ENCODE results near the gene FAAP20.

The FAAP20 gene

GRCh38 chr1:2186901-2187300 lies 7.7 kb downstream of the FAAP20 start:
- H3K9me3 Mint-ChIP-seq = no peaks in the 10 kb centered on the region
- DNase-seq (ENCODE audit: low spot score in 2 of 2) = no peak
- H3K4me1 Mint-ChIP-seq = peaks cover 2% of the 10 kb centered on the region
- peaks cover 8% of the 10 kb centered on the region for H3K36me3 Mint-ChIP-seq
- no peak overlapping the region for H3K27ac Mint-ChIP-seq
- no peak for ATAC-seq (ENCODE audit: low read depth)
- no peak overlapping the region for H3K4me3 Mint-ChIP-seq
- H3K27me3 Mint-ChIP-seq = no peaks in the 10 kb centered on the region

GRCh38 chr1:2185880-2186855 lies 8.4 kb downstream of the FAAP20 start:
- no peaks in the 10 kb centered on the region for H3K9me3 Mint-ChIP-seq
- no peak overlapping the region for H3K4me3 Mint-ChIP-seq
- ATAC-seq (ENCODE audit: low read depth) = no peak
- no peaks in the 10 kb centered on the region for H3K4me1 Mint-ChIP-seq
- no peaks in the 10 kb centered on the region for H3K27me3 Mint-ChIP-seq
- H3K36me3 Mint-ChIP-seq = peaks cover 8% of the 10 kb centered on the region
- DNase-seq (ENCODE audit: low spot score in 2 of 2) = no peak
- no peak overlapping the region for H3K27ac Mint-ChIP-seq

- H3K27me3 Mint-ChIP-seq = no peaks in the 10 kb centered on the region
- ATAC-seq (ENCODE audit: low read depth) (no peak), DNase-seq (ENCODE audit: low spot score in 2 of 2) (no peak)
- no peak overlapping the region for H3K27ac Mint-ChIP-seq
- no peaks in the 10 kb centered on the region for H3K4me1 Mint-ChIP-seq
- no peaks in the 10 kb centered on the region for H3K9me3 Mint-ChIP-seq
- peaks cover 8% of the 10 kb centered on the region for H3K36me3 Mint-ChIP-seq
- H3K4me3 Mint-ChIP-seq = no peak overlapping the region
Observed at GRCh38 chr1:2184934-2185333, 9.6 kb downstream of the FAAP20 start.

GRCh38 chr1:2184531-2184930 lies 10.0 kb downstream of the FAAP20 start:
- Mint-ChIP-seq H3K4me1 (no peaks in the 10 kb centered on the region), H3K27me3 (no peaks in the 10 kb centered on the region), H3K36me3 (peaks cover 8% of the 10 kb centered on the region), H3K9me3 (no peaks in the 10 kb centered on the region), H3K4me3 (no peak overlapping the region), H3K27ac (no peak overlapping the region)
- ATAC-seq (ENCODE audit: low read depth) (no peak), DNase-seq (ENCODE audit: low spot score in 2 of 2) (no peak)

GRCh38 chr1:2183937-2184334 lies 10.6 kb downstream of the FAAP20 start:
- H3K36me3 Mint-ChIP-seq = peaks cover 8% of the 10 kb centered on the region
- no peaks in the 10 kb centered on the region for H3K27me3 Mint-ChIP-seq
- ATAC-seq (ENCODE audit: low read depth) = no peak
- no peak overlapping the region for H3K4me3 Mint-ChIP-seq
- no peak for DNase-seq (ENCODE audit: low spot score in 2 of 2)
- no peak overlapping the region for H3K27ac Mint-ChIP-seq
- no peaks in the 10 kb centered on the region for H3K9me3 Mint-ChIP-seq
- no peaks in the 10 kb centered on the region for H3K4me1 Mint-ChIP-seq

- H3K4me1 Mint-ChIP-seq = no peaks in the 10 kb centered on the region
Observed at GRCh38 chr1:2182376-2182775, 12.2 kb downstream of the FAAP20 start.

GRCh38 chr1:2181752-2182151 lies 12.8 kb downstream of the FAAP20 start:
- Mint-ChIP-seq H3K27me3 (no peaks in the 10 kb centered on the region), H3K36me3 (peaks cover 13% of the 10 kb centered on the region), H3K4me1 (no peaks in the 10 kb centered on the region), H3K9me3 (no peaks in the 10 kb centered on the region), H3K27ac (no peak overlapping the region), H3K4me3 (no peak overlapping the region)
- no peak for DNase-seq (ENCODE audit: low spot score in 2 of 2)
- ATAC-seq (ENCODE audit: low read depth) = no peak

More at GRCh38 chr1:2182376-2182775, 12.2 kb downstream of the FAAP20 start:
- no peak overlapping the region for H3K27ac Mint-ChIP-seq
- ATAC-seq (ENCODE audit: low read depth) (no peak), DNase-seq (ENCODE audit: low spot score in 2 of 2) (no peak)
- peaks cover 13% of the 10 kb centered on the region for H3K36me3 Mint-ChIP-seq
- H3K4me3 Mint-ChIP-seq = no peak overlapping the region
- H3K27me3 Mint-ChIP-seq = no peaks in the 10 kb centered on the region
- H3K9me3 Mint-ChIP-seq = no peaks in the 10 kb centered on the region

- H3K27ac Mint-ChIP-seq = no peak overlapping the region
- no peaks in the 10 kb centered on the region for H3K9me3 Mint-ChIP-seq
- peaks cover 13% of the 10 kb centered on the region for H3K36me3 Mint-ChIP-seq
- no peaks in the 10 kb centered on the region for H3K27me3 Mint-ChIP-seq
- DNase-seq (ENCODE audit: low spot score in 2 of 2) (no peak), ATAC-seq (ENCODE audit: low read depth) (no peak)
- H3K4me1 Mint-ChIP-seq = no peaks in the 10 kb centered on the region
- H3K4me3 Mint-ChIP-seq = no peak overlapping the region
Observed at GRCh38 chr1:2181271-2181670, 13.3 kb downstream of the FAAP20 start.

GRCh38 chr1:2180297-2181245 lies 14.0 kb downstream of the FAAP20 start:
- DNase-seq (ENCODE audit: low spot score in 2 of 2) = no peak
- Mint-ChIP-seq H3K36me3 (peaks cover 17% of the 10 kb centered on the region), H3K4me1 (peaks cover 2% of the 10 kb centered on the region), H3K27ac (no peak overlapping the region), H3K9me3 (no peaks in the 10 kb centered on the region), H3K27me3 (no peaks in the 10 kb centered on the region), H3K4me3 (no peak overlapping the region)
- no peak for ATAC-seq (ENCODE audit: low read depth)

- ATAC-seq (ENCODE audit: low read depth) = no peak
- H3K27me3 Mint-ChIP-seq = no peaks in the 10 kb centered on the region
- no peak for DNase-seq (ENCODE audit: low spot score in 2 of 2)
- no peak overlapping the region for H3K27ac Mint-ChIP-seq
- H3K36me3 Mint-ChIP-seq = peaks cover 14% of the 10 kb centered on the region
- H3K9me3 Mint-ChIP-seq = no peaks in the 10 kb centered on the region
- H3K4me1 Mint-ChIP-seq = peaks cover 2% of the 10 kb centered on the region
- H3K4me3 Mint-ChIP-seq = no peak overlapping the region
Observed at GRCh38 chr1:2179283-2180013, 15.1 kb downstream of the FAAP20 start.

GRCh38 chr1:2178875-2179274 lies 15.7 kb downstream of the FAAP20 start:
- H3K27me3 Mint-ChIP-seq = no peaks in the 10 kb centered on the region
- H3K36me3 Mint-ChIP-seq = peaks cover 14% of the 10 kb centered on the region
- H3K4me3 Mint-ChIP-seq = no peak overlapping the region
- DNase-seq (ENCODE audit: low spot score in 2 of 2) (no peak), ATAC-seq (ENCODE audit: low read depth) (no peak)
- H3K27ac Mint-ChIP-seq = no peak overlapping the region
- H3K4me1 Mint-ChIP-seq = peaks cover 2% of the 10 kb centered on the region
- no peaks in the 10 kb centered on the region for H3K9me3 Mint-ChIP-seq

- Mint-ChIP-seq H3K9me3 (no peaks in the 10 kb centered on the region), H3K36me3 (peaks cover 11% of the 10 kb centered on the region), H3K4me1 (peaks cover 2% of the 10 kb centered on the region), H3K27ac (no peak overlapping the region), H3K27me3 (no peaks in the 10 kb centered on the region), H3K4me3 (no peak overlapping the region)
- ATAC-seq (ENCODE audit: low read depth) (no peak), DNase-seq (ENCODE audit: low spot score in 2 of 2) (no peak)
Observed at GRCh38 chr1:2177946-2178538, 16.5 kb downstream of the FAAP20 start.

GRCh38 chr1:2177541-2177940 lies 17.0 kb downstream of the FAAP20 start:
- Mint-ChIP-seq H3K36me3 (peaks cover 9% of the 10 kb centered on the region), H3K4me3 (no peak overlapping the region), H3K9me3 (no peaks in the 10 kb centered on the region), H3K27me3 (no peaks in the 10 kb centered on the region), H3K27ac (no peak overlapping the region), H3K4me1 (peaks cover 2% of the 10 kb centered on the region)
- ATAC-seq (ENCODE audit: low read depth) (no peak), DNase-seq (ENCODE audit: low spot score in 2 of 2) (no peak)
